HG03159 (cell line): Measurements from ENCODE around the gene TMEM232.

ENCODE experiments used
- ATAC-seq: cut with Tn5 transposase; IDR thresholded peaks from one replicate; pipeline ENCODE4 v1.9.1; 2021; ENCODE audit warnings: mild to moderate bottlenecking, moderate library complexity; ENCODE audit not compliant: unreplicated experiment

Gene TMEM232

DNA sequence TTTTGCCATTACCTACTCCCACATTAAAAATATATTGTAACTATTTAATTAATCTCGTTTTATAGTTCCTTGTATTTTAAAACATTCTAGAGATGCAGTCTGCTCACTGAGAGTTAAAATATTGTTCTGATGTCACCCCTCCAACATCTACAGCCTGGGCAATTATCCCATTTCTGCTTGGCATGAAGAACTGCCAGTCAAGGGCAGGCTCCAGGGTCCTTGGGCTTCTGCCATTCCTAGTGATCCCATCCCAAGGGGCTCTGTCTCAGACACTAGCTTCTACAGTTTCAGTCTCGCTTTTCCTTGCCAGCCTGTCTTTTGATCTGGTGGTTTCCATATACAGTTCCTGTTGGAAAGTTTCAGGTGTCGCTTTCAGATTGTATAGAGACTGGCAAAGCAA lies 287.2 kb downstream of the TMEM232 start:
- no peak for ATAC-seq

DNA sequence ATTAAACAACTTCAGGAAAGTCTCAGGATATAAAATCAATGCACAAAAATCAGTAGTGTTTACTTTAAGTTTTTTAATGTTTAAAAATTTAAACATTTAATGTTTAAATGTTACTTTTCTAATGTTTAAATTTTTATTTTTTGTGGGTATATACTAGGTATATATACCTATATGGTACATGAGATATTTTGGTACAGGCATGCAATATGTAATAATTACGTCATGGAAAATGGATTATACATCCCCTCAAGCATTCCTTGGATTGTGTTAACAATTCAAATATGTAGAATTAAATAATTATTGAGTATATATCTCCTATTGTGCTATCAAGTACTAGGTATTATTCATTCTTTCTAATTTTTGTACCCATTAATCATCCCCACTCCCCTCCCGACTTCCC lies 291.3 kb downstream of the TMEM232 start:
- ATAC-seq: no peak

DNA sequence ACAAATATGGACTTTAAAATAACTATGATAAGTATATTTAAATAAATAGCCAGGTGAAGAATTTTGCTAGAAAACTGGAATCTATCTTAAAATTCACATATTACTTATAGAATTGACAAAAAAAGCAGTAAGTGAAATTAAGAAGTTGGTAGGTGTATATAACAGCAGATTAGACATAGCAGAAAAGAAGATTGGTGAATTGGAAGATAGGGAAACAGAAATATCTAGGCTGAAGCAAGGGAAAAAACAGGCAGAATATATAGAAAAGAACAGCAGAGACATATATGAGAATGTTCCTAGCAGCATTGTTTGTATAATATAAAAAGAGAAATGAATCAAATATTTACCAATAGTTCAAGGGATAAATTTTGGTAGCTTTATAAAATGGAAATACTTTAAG lies 294.9 kb downstream of the TMEM232 start:
- no peak for ATAC-seq

DNA sequence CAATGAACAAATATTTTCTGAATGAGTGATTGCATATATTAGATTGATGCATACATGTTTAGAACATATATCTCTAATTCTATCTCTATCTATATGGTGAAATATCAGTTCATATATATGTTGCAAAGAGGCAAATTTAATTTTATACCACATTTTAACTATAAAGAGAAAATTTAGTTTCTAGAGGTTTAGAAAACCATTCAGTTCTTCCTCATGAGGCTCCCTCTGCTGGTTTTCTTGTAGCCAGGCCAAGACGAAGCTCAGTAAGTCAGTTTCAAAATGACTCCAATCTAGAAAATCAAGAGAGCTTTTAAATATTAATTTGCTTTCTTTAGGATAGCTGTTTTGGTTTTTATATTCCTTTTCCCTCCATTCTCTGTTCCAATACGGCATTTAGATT lies 312.1 kb downstream of the TMEM232 start:
- ATAC-seq: peak; percentile 54

DNA sequence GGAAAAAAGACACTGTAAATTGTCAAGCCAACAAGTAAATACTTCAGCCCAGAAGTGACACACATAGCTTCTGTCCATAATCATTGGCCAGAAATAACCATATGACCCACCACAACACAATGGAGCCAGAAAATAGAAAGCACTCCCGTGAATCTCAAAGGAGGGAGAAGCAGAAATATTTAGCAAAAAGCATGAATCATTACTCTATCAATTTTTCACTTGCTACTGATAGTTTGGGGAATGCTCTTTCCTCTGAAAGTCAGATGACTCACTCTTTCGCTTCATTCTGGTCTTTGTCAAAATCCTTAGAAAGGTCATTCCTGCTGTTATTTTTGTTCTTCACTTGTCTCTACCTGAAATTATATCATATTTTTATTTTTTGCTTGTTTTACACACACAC lies 312.6 kb downstream of the TMEM232 start:
- no peak for ATAC-seq

DNA sequence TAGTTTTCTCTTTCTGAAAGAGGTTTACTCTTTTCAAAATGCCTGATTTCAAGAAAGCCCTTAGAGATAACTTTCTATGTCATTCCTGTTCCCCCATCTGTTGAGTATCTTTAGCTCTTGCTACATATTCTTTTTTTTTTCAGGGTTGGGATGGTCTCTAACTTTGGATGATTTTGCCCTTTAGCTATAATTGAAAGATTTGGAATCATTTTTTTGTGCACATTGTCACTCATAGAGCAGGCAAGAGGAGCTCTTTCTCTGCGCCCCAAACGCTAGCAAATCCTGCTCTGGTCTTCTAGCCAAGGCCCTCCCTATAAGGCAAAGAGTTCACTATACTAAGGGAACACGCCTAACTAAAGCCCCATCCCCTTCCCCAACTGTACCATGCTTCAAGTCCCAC lies 316.9 kb downstream of the TMEM232 start:
- no peak for ATAC-seq

DNA sequence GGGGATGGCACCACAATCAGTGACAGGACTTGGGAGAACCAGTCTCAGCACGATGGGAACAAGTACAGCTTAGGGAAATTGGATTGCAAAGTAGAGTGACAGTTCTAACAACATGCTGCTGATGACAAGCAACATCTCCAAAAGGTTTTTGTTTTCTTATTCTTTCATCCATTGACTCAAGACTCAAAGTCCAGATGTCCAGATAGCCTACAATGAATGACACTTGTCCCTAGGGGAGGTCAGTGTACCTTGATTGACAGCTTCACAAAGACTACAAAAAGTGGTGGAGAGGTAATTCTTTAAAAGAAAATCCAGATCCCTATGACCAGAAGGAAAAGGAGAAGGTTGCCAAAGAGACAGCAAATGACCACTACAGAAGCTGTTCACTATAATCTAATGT lies 323.9 kb downstream of the TMEM232 start:
- ATAC-seq: no peak

DNA sequence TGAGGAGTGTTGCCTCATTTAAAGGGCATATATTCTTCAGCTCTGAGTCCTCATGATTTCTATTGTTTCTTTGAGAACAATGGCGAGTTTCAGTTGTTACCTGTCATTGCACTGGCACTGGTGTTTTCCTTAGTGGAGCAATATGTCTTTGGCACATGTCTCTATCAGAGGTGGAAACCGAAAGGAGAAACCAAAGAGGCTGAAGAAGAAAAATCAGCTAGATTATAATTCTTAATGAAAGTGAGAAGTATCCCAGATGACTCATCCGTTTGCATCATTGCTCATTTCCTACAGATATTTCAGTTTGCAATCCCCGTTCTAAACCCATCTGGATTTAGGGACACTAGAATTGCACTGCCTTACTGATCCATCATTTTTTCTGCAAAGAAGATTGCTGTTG lies 324.6 kb downstream of the TMEM232 start:
- ATAC-seq: no peak

DNA sequence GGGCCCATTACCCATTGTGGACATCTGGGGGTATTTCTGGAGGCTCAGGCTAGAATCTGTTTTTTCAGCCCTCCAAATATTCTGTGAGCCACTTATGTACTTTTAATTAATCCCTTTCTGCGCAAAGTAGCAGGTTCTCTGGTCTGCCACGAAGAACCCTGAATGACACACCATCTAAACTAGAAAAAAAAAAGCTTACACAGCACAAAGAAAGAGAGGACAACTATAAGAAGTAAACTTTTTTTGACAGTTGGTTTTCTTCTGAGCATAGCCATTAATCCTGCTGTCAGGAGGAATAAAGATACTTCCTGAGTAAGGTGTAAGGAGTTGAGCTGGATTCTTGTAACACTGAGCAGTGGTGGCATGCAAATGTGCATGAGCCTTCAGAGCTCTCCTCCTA lies 327.5 kb downstream of the TMEM232 start:
- no peak for ATAC-seq

DNA sequence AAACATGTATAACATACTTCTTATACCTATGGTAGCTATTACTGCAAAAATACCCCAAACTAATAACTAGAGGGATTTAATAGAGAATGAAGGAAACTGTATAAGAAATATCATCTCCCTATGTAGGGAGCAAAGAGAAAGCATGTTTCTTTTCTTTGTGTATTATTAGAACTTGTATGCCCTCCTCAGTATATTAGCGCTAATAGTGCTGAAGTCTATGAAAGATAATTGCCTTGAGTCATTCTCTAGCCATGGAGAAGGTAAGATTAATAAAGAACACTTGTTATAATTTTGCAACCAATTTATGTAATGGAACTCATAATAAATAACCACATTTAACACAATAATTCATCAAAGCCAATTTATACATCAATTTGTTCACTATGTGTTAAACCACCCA lies 329.2 kb downstream of the TMEM232 start:
- ATAC-seq: no peak

DNA sequence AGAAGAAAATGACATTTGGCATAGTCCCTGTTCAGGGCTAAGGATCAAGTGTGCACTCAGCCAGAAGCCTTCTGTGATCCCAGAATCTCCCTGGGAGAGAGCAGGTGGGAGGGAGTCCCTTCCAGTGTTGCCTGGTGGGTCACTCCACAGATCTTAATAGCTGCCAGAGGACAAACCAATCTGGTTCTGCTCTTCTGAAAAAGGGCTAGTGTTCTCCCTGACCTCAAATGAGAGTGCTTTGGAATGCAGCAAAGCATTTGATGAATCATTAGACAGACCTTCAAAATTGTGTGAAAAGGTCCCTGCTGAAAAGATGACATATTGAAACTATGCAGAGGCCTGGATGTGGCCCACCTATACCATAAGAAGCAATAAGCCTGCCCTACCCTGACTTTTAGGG lies 339.7 kb downstream of the TMEM232 start:
- no peak for ATAC-seq

DNA sequence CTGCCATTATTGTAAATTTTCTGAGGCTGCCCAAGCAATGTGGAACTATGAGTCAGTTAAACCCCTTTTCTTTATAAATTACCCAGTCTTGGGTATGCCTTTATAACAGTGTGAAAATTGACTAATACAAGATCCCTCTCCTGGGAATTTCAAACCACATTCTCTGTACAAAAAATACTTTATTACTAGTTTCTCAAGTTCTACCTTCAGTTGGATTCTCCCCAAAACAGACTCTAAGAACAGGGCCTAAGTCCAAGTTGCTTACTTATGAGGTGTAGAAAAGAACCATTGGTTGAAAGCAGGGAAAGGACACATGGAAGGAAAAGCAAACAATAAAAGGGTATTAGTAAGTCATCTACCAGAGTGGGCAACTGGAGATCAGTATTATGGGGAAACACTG lies 343.2 kb downstream of the TMEM232 start:
- ATAC-seq: no peak

DNA sequence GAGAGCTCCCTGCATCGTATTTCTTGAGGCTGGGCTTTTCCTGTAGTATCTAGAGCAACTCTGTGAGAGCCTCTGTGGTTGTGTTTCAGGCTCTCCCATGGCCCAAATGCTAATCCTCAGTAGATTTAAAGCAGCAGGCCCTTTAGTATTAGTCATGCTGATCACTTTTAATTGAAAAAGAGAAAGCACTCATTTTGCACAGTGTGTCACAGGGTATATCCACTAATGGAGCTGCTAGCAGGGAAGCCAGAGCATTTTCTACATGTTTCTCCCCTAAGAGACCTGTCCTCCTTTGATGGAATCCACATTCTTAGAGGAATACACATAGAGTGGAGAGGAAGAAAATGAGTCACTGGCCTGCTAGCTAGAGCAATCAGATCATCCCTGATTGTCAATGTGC lies 348.5 kb downstream of the TMEM232 start:
- no peak for ATAC-seq

DNA sequence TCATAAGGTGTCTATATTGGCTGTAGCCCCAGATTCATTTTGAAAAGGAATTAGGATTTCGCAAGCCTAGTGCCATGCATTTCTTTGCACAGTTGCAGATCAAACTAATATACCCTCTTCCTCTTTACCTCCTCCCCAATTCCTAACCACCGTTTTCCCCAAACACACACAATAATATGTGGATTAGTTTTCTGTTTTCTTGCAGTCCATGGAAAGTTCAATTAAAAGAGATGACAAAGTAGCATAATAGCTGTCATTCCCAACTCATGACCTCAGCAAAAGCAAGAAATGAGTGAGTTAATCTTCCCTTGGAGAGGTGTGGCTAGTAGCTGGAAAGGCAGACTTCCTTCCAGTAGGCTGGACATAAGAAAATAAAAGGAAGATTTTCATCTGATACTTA lies 349.1 kb downstream of the TMEM232 start:
- no peak for ATAC-seq

DNA sequence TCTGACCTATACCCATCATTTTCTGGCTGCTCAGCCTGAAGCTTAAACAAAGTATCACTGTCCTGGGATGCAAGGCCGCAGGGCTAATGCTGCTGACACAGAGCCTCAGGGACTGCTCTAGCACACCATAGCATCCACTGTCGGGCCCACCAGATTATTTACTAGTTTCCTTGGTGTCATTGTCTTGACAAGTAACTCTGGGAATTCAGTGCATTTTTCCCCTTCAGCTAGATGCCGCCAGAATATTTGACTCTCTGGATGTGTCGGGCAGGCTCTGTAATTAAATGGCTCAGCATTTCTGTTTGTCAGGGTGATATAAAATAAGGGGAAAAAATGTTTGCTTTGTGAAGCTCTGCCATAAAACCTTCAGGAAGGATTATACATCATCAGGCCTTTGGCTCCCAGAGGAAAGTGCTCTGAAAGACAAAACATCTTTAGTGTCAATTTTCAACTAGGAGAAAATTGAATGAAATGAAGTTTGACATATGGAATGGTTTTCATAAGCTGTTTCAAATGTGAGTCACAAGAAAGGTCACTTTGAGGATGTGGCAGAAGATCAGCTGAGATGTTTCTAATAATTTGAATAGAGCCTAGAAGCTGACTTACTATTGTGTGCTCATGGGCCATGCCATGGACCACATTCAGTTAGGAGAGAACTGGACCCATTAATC lies 350.1 kb downstream of the TMEM232 start:
- no peak for ATAC-seq

DNA sequence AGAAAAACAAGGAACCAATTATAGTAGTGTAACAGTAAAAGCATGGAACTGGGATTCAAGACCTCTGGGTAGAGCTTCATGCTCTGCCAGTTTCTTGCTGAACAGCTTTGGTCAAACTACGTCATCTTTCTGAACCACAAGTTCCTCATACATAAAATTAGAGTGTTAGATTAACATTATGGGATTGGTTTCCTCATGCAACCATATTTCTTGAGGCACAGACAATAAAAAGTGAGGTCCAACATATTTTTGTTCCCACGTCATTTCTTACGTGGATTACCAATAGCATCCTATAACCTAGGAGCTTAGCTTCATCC lies 354.8 kb downstream of the TMEM232 start:
- peak; percentile 89 for ATAC-seq

DNA sequence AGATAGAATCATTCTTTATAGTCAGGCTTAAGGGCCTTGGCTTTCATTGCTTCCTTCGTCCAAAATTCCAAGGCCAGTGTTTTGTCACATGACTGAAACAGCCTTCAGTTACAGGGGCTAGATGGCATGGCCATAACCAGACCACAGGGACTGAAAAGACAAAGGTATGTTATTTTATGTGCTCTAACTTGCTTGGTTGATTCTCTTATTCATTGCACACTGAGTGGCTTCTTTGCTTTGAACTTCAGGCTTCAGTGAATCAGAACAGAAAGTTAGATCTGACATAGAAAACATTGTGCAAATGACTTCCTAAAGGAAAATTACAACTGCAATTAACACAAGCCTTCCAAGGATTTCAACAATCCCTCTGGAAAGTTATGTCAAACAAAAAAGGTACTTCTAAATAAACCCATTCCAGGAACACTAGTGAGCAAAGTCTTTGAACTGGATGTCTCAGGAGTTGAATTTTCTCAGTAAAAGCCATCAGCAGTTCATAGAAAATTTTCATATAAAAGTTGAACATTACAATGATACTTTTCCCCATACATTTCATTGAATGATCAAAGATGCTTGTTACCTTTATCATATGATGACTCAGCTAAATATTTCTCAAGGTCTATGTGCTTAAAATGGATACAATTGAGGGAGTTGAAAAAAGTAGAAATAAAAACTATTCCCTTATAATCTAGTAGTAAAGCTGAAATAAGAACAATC lies 355.3 kb downstream of the TMEM232 start:
- ATAC-seq: no peak
